Measurements from ENCODE around the gene EGR4.
"Not testable (repeated sequence)": the region's sequence is repeated elsewhere in the genome, so short reads cannot be mapped to it uniquely, and the experiment has no call there.

EGR4 gene

DNA sequence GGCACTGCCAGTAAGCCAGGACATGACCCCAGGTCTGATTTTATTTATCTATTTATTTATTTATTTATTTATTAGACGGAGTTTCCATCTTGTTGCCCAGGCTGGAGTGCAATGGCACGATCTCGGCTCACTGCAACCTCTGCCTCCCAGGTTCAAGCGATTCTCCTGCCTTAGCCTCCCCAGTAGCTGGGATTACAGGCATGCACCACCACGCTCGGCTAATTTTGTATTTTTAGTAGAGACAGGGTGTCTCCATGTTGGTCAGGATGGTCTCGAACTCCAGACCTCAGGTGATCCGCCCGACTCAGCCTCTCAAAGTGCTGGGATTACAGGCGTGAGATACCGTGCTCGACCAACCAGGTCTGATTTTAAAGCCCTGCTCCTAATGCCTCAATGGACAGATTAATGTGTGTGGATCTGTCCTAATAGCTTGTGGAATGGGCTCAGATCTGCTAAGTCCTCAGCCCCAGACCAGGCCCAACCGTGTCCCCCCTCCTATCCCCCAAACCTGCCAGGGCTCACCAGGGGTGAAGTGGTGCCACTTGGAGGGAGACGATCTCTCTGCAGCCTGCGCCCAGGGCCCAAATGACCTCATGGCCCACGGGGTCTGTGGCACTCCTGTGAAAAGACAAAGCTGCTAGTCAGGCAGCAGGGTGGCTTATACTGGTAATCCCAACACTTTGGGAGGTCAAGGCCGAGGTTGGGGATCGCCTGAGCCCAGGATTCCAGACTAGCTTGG, 30.5 kb downstream of the EGR4 start:
- not testable (repeated sequence) for H3K4me3 ChIP-seq (ENCODE audit: low read depth, low read length); H3K27me3 ChIP-seq (ENCODE audit: control insufficient read depth, insufficient read depth, low read length); H3K4me1 ChIP-seq (ENCODE audit: control insufficient read depth, insufficient read depth, low read length); H3K27ac ChIP-seq (ENCODE audit: low read depth, low read length); H3K9ac ChIP-seq (ENCODE audit: low read depth, low read length); H3K9me3 ChIP-seq (ENCODE audit: control insufficient read depth, insufficient read depth, low read length)
- peaks cover 33% of the 10 kb centered on the region for H3K36me3 ChIP-seq (ENCODE audit: control insufficient read depth, insufficient read depth, low read length)

DNA sequence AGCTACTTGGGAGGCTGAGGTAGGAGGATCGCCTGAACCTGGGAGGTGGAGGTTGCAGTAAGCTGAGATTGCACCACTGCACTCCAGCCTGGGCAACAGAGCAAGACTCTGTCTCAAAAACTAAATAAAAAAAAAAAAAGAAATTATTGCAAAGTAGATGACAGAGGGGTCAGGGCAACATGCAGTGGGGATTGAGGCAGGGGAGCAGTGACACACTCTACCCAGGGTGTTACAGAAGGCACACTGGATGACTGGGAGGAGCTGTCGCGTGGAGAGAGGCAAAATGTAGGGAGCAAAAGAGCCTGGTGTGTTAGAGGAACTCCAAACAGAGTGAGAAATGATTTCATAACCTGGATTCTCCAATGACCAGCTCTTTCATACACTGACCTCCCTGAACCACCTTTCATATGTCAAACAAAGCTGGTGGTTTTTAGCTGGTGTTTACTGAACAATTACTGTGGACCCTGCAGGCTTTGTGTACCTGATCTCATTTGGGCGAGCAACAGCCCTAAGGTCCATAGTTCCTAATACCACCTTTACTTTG, 31.2 kb downstream of the EGR4 start:
- H3K4me1 ChIP-seq (ENCODE audit: control insufficient read depth, insufficient read depth, low read length), result peaks cover 4% of the 10 kb centered on the region; the same call in 1 of the 2 replicates

DNA sequence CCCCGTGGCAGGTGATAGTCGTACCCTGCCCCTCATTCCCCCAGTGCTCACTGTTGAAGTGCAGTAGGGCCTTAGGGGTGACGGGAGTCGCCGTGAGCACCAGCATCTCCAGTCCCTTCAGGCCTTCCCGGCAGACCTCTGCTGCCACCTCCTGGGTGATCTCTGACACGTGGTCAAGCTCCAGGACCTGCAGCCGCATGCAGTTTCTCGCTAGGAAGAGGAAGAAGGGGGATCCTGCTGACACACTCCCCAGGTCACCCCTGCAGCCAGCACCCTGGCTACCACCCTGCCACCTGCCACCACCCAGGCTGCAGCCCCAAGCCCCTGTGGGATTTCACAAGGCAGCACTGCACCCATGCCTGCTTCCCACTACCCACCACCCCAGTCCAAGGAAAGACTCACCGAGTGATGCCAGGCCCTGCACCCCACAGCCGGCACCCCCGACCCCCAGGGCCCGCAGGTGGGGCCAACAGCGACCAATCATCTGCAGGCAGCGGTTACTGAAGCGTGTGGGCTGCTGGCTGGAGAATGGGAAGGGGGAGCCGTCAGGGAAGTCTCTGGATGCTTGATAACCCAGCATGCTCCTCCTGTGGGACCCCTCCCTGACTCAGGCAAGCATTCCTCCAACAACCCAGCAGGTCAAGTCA, 32.9 kb downstream of the EGR4 start:
- Histone ChIP-seq H3K4me1 (ENCODE audit: control insufficient read depth, insufficient read depth, low read length) (peaks cover 11% of the 10 kb centered on the region; the same call in 1 of the 2 replicates), H3K4me3 (ENCODE audit: low read depth, low read length) (no peak overlapping the region), H3K9ac (ENCODE audit: low read depth, low read length) (no peak overlapping the region), H3K36me3 (ENCODE audit: control insufficient read depth, insufficient read depth, low read length) (peaks cover 33% of the 10 kb centered on the region), H3K27me3 (ENCODE audit: control insufficient read depth, insufficient read depth, low read length) (no peaks in the 10 kb centered on the region), H3K9me3 (ENCODE audit: control insufficient read depth, insufficient read depth, low read length) (no peaks in the 10 kb centered on the region), H3K27ac (ENCODE audit: low read depth, low read length) (no peak overlapping the region)

More for the DNA sequence above, 31.2 kb downstream of the EGR4 start:
- no peak overlapping the region for H3K9ac ChIP-seq (ENCODE audit: low read depth, low read length)
- H3K36me3 ChIP-seq (ENCODE audit: control insufficient read depth, insufficient read depth, low read length), result peaks cover 33% of the 10 kb centered on the region
- H3K4me3 ChIP-seq (ENCODE audit: low read depth, low read length), result no peak overlapping the region
- no peak overlapping the region for H3K27ac ChIP-seq (ENCODE audit: low read depth, low read length)
- H3K27me3 ChIP-seq (ENCODE audit: control insufficient read depth, insufficient read depth, low read length), result peaks cover 2% of the 10 kb centered on the region
- H3K9me3 ChIP-seq (ENCODE audit: control insufficient read depth, insufficient read depth, low read length), result no peaks in the 10 kb centered on the region

DNA sequence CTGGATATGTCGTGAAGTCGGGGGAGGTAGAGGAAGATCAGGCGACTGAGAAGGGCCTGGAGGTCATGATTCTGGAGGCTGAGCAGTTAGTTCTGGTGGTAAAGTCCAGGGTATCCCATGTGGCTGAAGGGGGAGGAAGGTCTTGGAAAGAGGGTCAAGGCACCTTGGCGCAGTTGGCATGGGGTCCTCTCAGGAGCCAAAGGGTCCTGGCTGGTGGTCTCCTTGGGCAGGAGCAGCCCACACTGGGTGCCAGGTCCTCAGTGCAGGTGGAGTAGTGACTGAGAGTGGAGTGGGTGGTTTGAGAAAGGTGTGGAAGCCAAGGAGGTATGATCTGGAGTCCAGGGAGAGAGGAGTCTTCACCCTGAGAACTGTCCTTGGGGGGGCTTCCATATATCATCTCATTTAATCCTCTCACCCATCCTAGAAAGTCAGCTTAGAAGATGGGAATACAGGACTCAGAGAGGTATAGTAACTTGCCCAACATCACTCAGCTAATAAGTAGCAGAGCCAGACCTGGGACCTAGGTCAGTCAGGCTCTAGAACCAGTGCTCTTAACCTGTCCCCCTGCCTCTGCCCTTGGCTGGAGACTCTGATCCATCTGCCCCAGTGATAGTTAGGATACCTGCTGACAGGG, 33.5 kb downstream of the EGR4 start:
- no peak overlapping the region for H3K9ac ChIP-seq (ENCODE audit: low read depth, low read length)
- no peaks in the 10 kb centered on the region for H3K27me3 ChIP-seq (ENCODE audit: control insufficient read depth, insufficient read depth, low read length)
- H3K9me3 ChIP-seq (ENCODE audit: control insufficient read depth, insufficient read depth, low read length), result no peaks in the 10 kb centered on the region
- H3K4me3 ChIP-seq (ENCODE audit: low read depth, low read length), result no peak overlapping the region
- no peak overlapping the region for H3K27ac ChIP-seq (ENCODE audit: low read depth, low read length)
- H3K4me1 ChIP-seq (ENCODE audit: control insufficient read depth, insufficient read depth, low read length), result peaks cover 13% of the 10 kb centered on the region; the same call in 1 of the 2 replicates
- peaks cover 33% of the 10 kb centered on the region for H3K36me3 ChIP-seq (ENCODE audit: control insufficient read depth, insufficient read depth, low read length)

DNA sequence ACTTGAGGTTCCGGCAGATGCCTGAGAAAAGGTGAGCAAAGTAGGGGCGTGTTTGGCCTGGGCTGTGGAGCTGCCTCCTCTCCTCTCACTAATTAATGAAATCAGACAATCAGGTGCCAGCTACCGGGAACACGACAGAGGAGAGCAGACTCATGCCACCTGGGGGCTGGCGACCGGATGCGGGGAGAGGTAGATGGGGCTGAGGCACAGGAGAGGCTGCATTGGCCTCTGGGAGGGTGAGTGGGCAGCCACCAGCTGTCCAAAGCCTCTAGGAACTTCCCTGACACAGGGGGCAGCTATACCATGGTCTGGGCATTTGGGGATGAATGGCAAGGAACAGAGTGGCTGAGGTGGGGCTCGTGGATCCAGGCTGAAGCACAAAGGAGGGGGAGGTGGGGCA, 34.1 kb downstream of the EGR4 start:
- peaks cover 13% of the 10 kb centered on the region; the same call in 1 of the 2 replicates for H3K4me1 ChIP-seq (ENCODE audit: control insufficient read depth, insufficient read depth, low read length)
- no peaks in the 10 kb centered on the region for H3K27me3 ChIP-seq (ENCODE audit: control insufficient read depth, insufficient read depth, low read length)
- no peak overlapping the region for H3K27ac ChIP-seq (ENCODE audit: low read depth, low read length)
- peaks cover 38% of the 10 kb centered on the region for H3K36me3 ChIP-seq (ENCODE audit: control insufficient read depth, insufficient read depth, low read length)
- H3K9ac ChIP-seq (ENCODE audit: low read depth, low read length), result no peak overlapping the region
- no peaks in the 10 kb centered on the region for H3K9me3 ChIP-seq (ENCODE audit: control insufficient read depth, insufficient read depth, low read length)
- H3K4me3 ChIP-seq (ENCODE audit: low read depth, low read length), result no peak overlapping the region

DNA sequence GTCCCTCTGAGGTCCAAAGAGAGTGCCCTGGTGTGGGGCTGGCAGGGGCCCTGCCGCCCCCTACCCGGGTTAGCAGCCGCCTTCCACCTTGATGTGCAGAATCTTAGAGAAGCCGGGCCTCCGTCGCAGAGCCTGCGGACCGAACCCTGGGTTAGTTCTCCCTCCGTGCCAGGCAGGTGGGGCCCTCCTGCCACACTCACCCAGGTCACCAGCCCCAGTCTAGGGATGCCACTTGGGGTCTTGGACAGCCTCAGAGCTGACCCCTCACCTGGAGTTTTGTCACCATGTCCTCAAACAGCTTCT, 34.5 kb downstream of the EGR4 start:
- H3K4me3 ChIP-seq (ENCODE audit: low read depth, low read length), result no peak overlapping the region
- no peak overlapping the region for H3K27ac ChIP-seq (ENCODE audit: low read depth, low read length)
- no peaks in the 10 kb centered on the region for H3K27me3 ChIP-seq (ENCODE audit: control insufficient read depth, insufficient read depth, low read length)
- peaks cover 13% of the 10 kb centered on the region; the same call in 1 of the 2 replicates for H3K4me1 ChIP-seq (ENCODE audit: control insufficient read depth, insufficient read depth, low read length)
- no peaks in the 10 kb centered on the region for H3K9me3 ChIP-seq (ENCODE audit: control insufficient read depth, insufficient read depth, low read length)
- no peak overlapping the region for H3K9ac ChIP-seq (ENCODE audit: low read depth, low read length)
- peaks cover 40% of the 10 kb centered on the region for H3K36me3 ChIP-seq (ENCODE audit: control insufficient read depth, insufficient read depth, low read length)

DNA sequence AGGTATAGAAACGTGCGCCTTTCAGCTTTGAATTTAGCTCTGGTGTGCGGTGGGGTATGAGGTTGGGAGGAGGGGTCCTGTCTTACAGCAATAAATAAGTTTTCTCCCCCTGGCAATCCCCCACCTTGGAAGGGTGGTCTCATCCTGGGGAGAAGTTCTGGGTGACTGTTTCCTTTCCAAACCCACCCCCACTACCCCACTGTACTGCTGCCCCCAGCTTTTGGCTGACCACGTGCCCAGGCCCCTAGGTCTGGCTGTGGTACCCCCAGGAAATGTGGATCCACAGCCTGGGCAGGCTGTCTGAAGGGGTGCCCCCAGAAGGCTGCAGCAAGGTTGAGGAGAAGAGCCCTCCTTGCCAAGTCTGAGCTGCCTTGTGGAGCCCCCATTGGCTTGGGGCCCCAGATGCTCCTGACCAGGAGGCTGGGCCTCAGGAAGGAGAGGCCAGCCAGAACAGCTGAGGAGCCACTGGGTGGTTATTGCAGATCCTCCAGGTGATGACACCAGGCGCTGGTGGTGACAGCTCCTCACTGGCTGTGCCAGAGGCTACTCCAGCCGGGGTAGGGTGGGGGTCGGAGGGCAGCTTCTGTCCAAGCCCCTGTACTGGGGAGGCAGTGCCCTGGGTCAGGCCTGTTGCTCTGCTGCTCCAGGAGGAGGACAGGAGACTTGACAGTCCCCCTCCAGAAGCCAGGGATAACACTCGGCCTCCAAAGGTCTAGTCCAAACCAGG, 35.0 kb downstream of the EGR4 start:
- no peak overlapping the region for H3K4me3 ChIP-seq (ENCODE audit: low read depth, low read length)
- H3K9ac ChIP-seq (ENCODE audit: low read depth, low read length), result no peak overlapping the region
- H3K4me1 ChIP-seq (ENCODE audit: control insufficient read depth, insufficient read depth, low read length), result peaks cover 13% of the 10 kb centered on the region; the same call in 1 of the 2 replicates
- H3K36me3 ChIP-seq (ENCODE audit: control insufficient read depth, insufficient read depth, low read length), result peaks cover 40% of the 10 kb centered on the region
- H3K27ac ChIP-seq (ENCODE audit: low read depth, low read length), result no peak overlapping the region
- no peaks in the 10 kb centered on the region for H3K9me3 ChIP-seq (ENCODE audit: control insufficient read depth, insufficient read depth, low read length)
- no peaks in the 10 kb centered on the region for H3K27me3 ChIP-seq (ENCODE audit: control insufficient read depth, insufficient read depth, low read length)

DNA sequence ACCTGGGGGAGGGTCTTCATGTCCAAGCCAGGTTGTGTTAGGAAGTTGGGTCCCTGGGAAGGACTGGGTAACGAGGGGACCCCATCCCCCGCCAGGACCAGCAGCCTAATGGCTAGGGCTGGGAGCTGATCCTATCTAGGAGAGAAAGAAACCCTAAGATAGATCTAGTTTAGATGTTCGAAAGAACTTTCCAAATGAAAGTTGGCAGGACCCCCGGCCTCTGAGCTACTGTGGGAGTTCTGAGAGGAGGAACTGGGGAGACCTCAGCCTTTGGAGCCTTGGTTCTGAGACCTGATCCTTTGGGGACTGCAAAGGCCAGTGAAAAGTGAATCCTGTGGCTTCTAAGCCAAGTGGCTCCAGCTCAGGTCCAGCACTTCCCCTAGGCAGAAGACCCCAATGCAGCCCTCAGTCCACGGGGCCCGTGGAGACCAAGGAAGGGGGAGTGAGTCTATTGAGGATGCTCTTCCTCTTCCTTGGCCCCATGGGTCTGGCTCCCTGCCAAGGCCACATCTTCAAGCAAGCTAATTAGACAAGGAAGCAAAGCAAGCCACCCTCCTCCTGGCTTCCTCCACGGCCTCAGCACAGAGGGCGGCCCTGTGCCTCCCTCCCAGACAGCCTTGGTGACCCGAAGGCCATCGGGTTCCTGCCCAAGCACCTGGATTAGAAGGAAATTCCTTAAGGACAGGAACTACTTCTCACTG, 35.8 kb downstream of the EGR4 start:
- Histone ChIP-seq H3K36me3 (ENCODE audit: control insufficient read depth, insufficient read depth, low read length) (peaks cover 43% of the 10 kb centered on the region), H3K4me1 (ENCODE audit: control insufficient read depth, insufficient read depth, low read length) (peaks cover 13% of the 10 kb centered on the region; the same call in 1 of the 2 replicates), H3K9me3 (ENCODE audit: control insufficient read depth, insufficient read depth, low read length) (no peaks in the 10 kb centered on the region), H3K4me3 (ENCODE audit: low read depth, low read length) (no peak overlapping the region), H3K27me3 (ENCODE audit: control insufficient read depth, insufficient read depth, low read length) (no peaks in the 10 kb centered on the region), H3K9ac (ENCODE audit: low read depth, low read length) (no peak overlapping the region), H3K27ac (ENCODE audit: low read depth, low read length) (no peak overlapping the region)

DNA sequence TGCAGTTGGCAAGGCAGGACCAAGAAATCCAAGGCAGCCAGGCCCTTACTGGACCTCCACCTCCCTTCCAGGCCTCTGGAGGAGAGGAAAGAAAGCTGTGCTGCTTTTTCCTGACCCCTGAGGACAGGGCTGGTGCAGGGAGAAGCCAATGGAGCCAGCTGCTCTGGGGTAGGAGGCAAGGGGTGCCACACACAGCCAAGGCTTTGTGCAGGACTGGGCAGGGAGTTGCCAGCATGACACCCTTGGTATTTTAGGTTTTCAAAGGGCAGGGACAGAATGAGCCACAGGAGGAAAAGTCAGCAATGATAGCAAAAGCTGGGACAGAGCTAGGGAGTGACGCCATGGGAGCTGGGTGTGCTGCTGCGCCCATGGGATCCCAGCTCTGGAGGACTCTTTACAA, 36.3 kb downstream of the EGR4 start:
- Histone ChIP-seq H3K27ac (ENCODE audit: low read depth, low read length) (no peak overlapping the region), H3K4me1 (ENCODE audit: control insufficient read depth, insufficient read depth, low read length) (peaks cover 13% of the 10 kb centered on the region; the same call in 1 of the 2 replicates), H3K9ac (ENCODE audit: low read depth, low read length) (no peak overlapping the region), H3K9me3 (ENCODE audit: control insufficient read depth, insufficient read depth, low read length) (no peaks in the 10 kb centered on the region), H3K27me3 (ENCODE audit: control insufficient read depth, insufficient read depth, low read length) (no peaks in the 10 kb centered on the region), H3K4me3 (ENCODE audit: low read depth, low read length) (no peak overlapping the region), H3K36me3 (ENCODE audit: control insufficient read depth, insufficient read depth, low read length) (peaks cover 43% of the 10 kb centered on the region)

DNA sequence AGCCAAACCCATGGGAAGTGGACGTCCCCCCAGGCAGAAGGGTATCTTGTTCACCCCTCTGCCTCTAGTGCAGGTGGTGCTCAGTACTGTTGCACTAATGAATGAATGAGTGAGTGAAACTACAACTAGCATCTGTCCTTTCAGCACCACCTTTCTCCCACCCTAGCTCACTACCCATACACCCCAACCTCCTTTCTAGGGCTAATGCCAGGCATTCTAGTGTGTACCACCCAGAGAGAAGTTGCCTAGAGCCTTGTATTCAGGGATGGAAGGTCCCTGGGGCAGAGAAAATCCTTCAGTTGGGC, 36.8 kb downstream of the EGR4 start:
- no peak overlapping the region for H3K9ac ChIP-seq (ENCODE audit: low read depth, low read length)
- no peaks in the 10 kb centered on the region for H3K9me3 ChIP-seq (ENCODE audit: control insufficient read depth, insufficient read depth, low read length)
- no peaks in the 10 kb centered on the region for H3K27me3 ChIP-seq (ENCODE audit: control insufficient read depth, insufficient read depth, low read length)
- peaks cover 46% of the 10 kb centered on the region for H3K36me3 ChIP-seq (ENCODE audit: control insufficient read depth, insufficient read depth, low read length)
- no peak overlapping the region for H3K27ac ChIP-seq (ENCODE audit: low read depth, low read length)
- peaks cover 13% of the 10 kb centered on the region; the same call in 1 of the 2 replicates for H3K4me1 ChIP-seq (ENCODE audit: control insufficient read depth, insufficient read depth, low read length)
- H3K4me3 ChIP-seq (ENCODE audit: low read depth, low read length), result no peak overlapping the region

Data from HUES48 (cell line).